HG03442 (cell line): ENCODE results near the gene MED1.
A peak's percentile ranks its signal among the peaks of the same experiment; 100 is the strongest.
"Not testable (repeated sequence)": the region's sequence is repeated elsewhere in the genome, so short reads cannot be mapped to it uniquely, and the experiment has no call there.

Source experiments
- ATAC-seq: cut with Tn5 transposase; IDR thresholded peaks from one replicate; pipeline ENCODE4 v1.9.1; 2021; ENCODE audit warnings: mild to moderate bottlenecking, moderate library complexity; ENCODE audit not compliant: unreplicated experiment

Gene MED1

DNA sequence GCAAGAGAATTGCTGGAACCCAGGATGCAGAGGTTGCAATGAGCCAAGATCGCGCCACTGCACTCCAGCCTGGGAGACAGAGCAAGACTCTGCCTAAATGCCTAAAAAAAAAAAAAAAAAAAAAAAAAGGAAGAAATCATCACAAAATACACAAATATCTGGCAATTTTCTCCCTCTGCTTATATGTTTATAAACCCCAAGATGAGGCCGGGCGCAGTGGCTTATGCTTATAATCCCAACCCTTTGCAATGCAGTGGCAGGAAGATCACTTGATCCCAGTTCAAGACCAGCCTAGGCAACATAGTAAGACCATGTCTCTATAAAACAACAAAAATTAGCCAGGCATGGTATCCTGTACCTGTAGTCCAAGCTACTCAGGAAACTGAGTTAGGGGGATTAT lies 21.5 kb downstream of the MED1 start:
- ATAC-seq, result no peak

DNA sequence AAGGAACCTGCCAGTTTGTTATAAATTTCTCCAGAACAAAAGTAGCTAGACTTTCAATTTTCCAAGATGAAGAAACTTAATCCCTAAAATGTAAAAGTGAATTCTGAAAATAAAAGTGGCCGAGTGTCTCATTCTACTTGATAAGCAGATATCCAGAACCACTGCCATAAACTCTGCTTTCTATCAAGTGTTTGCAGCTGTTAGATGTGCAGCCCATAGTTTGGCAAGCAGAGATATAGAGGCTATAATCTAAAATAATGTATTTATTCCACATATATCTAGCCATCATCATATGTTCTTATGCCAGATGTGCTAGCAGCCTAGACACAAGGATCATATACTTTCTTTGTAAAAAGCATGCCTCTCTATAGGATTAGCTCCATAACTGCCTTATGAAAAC lies 34.9 kb downstream of the MED1 start:
- ATAC-seq, result no peak

- no peak for ATAC-seq
These were observed 40.8 kb downstream of the MED1 start for GRCh38 chr17:39410279-39410678.

- ATAC-seq, result no peak
These were observed 42.7 kb downstream of the MED1 start for GRCh38 chr17:39408360-39408759.

- ATAC-seq, result no peak
These were observed 44.1 kb downstream of the MED1 start for GRCh38 chr17:39406951-39407350.

- no peak for ATAC-seq
These were observed 45.6 kb downstream of the MED1 start for GRCh38 chr17:39405436-39405835.

DNA sequence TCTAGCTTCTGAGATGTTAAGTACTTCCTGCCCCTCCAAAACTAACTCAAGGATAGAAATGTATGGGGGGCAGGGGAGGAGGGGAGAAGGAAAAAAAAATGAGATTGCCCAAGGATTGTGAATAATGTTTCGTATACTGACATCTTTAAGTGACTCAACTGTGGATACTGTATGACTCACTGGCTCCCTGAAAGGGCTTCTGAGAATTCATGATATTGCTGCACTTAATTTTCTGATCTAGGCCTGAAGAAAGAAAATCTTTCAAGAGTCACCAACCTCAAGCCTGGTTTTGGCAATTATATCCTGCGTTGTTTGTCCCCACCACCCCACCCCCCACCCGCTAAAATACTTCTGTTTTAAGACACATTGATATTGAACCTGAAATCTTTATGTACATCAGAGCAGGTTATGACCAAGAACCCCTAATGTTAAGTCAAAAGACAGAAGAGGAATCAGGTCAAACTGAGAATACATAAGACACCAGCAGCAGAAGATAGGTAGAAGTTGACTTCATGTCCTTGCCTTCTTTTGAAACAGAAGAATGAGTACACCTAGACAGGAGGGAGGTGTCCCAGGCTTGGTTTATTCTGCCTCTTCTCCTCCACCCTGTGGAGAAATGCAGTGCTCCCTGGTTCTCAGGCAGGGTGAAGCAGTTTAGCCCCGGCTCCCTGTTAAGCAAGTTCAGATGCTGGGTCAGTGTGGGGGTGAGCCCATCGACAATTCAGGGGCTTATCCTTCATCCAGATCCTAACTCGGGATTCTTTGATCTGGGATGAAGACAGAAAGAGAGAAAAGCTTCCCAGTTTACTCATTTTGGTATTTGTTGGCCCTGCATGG lies 46.3 kb downstream of the MED1 start:
- ATAC-seq, result no peak

DNA sequence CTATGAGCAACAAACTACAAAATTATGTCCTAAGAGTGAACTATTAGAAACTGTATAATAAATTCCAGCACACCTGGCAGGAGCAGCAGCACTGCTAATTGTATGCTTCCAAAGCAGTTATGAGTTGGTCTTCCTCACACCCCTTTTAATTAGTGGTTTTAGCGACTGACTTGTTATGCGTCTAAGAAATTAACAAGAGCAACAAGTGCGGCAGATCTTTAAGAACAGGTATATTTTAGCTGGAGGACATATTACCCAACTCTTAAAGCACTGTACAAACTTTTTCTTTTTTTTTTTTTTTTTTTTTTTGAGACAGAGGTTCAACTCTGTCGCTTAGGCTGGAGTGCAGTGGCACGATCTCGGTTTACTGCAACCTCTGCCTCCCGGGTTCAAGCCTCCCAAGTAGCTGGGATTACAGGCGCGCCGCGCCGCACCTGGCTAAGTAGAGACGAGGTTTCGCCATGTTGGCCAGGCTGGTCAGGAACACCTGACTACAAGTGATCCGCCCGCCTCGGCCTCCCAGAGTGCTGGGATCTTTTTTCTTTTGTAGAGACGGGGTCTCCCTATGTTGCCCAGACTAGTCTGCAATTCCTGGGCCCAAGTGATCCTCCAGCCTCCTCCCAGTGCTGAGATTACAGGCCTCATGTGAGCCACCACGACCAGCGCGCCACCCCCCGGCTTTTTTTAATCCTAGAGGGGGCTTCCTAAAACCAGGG lies 48.0 kb downstream of the MED1 start:
- no peak for ATAC-seq

GRCh38 chr17:39402244-39402889 lies 48.7 kb downstream of the MED1 start:
- ATAC-seq, result peak; percentile 44

DNA sequence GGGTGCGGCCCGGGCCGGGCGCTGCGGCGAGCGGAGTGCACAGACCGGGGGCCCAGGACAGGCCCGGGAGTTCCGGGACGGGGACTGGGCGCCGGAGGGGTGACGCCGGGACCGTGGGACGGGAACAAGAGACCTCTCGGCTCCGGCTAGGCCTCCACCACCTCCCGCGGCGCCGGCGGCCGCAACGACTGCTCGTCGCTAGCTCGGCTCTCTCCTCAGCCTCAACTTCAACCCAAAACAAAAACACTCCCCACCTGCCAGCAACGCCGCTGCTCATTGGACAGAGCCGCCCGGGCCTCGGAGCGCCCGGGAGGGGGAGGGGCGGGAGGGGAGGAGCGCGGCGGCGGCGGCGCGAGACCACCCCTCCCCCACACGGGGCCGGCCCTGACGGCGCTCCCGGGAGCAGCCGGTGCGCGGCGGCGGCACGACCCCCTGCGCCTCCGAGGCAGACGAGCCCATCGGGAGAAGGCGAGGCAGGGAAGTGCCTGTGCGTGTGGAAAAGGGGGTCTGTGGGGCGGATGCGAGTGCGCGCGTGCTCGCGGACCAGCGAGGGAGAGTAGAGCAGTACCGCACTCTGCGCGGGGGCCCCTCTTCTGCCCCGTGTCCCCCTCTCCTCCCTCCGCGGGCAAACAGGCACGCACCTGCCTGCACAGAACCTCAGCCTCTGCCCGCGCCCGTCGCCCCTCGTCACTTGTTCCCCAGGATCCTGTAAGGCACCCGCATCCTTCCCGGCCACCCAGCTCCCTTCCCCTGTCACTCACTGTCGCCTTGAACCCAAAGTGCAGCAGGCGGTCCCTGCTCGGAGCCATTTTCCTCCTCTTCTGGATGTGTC lies 49.4 kb downstream of the MED1 start, which contains the start of gene FBXL20:
FBXL20 (minus strand) TSS at position 215 of the 832 bp plus-strand sequence. CDS start 224 bp downstream, outside the sequence.
- ATAC-seq, result peak; percentile 70

DNA sequence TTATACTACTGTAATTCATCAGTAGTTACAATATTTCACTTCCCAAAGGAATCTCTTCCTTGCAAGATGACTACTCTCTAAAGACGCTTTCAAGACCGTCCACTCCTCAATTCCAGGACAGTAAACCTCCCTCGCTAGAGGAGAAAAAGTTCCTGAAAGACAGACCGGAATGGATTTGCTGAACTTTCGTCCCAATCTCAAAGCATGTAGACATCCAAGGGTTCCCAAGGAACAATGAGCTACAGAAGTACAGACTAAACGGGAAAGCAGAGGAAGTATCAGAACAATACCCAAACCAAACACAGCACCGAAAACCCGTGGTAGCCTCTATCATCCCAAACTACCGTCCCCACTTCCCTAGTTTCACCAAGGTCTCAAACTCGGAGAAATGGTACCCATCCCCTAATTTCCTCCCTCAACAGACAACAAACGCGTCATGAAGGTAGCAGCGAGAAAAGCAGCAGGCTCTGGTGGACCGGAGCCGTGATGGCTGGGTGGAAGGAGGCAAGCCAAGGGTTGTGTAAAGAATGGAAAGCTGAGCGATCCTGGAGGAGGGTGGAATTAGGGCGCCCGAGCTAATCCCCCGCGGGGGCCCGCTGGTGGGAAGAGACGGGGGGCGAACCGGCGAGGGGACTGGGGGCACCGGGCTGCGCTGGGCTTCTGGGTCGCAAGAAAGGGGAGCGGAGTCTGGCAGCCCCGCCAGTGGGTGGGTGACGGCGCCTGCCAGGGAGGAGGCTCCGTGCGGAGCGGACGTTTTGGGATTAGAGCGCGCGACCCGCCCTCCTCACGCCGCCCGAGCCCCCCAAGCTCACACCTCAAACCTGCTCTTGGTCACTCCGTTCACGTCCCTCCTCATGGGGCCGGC lies 50.3 kb downstream of the MED1 start:
- ATAC-seq, result peak; percentile 15

DNA sequence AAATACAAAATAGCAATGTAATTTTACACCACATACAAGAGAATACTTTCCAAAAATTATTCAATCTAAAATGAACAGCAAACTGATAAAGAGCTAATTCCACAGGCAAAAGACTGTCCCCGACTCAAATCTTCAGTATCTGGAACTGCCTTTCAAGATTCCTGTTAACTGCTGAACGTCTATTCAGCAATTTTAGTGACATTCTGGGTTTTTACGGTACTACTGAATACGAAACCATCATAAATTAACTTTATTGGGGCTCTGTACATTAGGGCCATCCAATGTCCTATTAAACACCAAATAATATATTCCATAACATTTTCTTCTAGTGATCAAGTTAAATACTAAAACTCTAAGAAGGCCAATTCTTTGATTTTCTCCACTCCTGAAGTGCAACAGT lies 51.3 kb downstream of the MED1 start:
- ATAC-seq, result no peak

DNA sequence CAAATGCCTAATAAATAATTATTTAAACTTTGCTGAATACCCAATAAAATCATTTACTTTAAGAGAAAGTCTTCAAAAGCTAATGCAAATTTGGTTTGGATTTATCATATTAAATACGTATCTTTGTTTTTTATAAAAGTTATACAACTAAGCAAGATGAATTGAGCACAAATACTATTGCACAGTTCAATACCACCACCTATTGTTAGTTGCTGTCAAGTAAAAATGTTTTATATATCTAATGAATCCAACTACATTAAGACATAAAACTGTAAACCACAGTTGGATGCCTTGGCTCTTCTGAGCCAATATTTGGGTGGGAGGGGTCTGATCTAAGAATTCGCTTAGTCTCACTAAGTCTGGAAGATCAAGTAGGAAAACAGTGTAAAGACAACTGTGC lies 57.3 kb downstream of the MED1 start:
- ATAC-seq, result no peak

- no peak for ATAC-seq
These were observed 59.6 kb downstream of the MED1 start for GRCh38 chr17:39391448-39391847.

GRCh38 chr17:39385040-39385439 lies 66.0 kb downstream of the MED1 start:
- ATAC-seq, result no peak

- ATAC-seq, result no peak
These were observed 70.9 kb downstream of the MED1 start for GRCh38 chr17:39380144-39380543.

- no peak for ATAC-seq
These were observed 74.6 kb downstream of the MED1 start for GRCh38 chr17:39376434-39376833.

- ATAC-seq, result not testable (repeated sequence)
These were observed 83.3 kb downstream of the MED1 start for GRCh38 chr17:39367805-39368204.

- no peak for ATAC-seq
These were observed 85.2 kb downstream of the MED1 start for GRCh38 chr17:39365872-39366271.

- no peak for ATAC-seq
These were observed 85.8 kb downstream of the MED1 start for GRCh38 chr17:39365242-39365641.
